HG02885 (cell line): ENCODE measurements around the gene FHOD1.

Source experiments
- ATAC-seq: cut with Tn5 transposase; IDR thresholded peaks from one replicate; pipeline ENCODE4 v1.9.1; 2021; ENCODE audit warnings: mild to moderate bottlenecking; ENCODE audit not compliant: unreplicated experiment, poor library complexity

The FHOD1 gene

DNA sequence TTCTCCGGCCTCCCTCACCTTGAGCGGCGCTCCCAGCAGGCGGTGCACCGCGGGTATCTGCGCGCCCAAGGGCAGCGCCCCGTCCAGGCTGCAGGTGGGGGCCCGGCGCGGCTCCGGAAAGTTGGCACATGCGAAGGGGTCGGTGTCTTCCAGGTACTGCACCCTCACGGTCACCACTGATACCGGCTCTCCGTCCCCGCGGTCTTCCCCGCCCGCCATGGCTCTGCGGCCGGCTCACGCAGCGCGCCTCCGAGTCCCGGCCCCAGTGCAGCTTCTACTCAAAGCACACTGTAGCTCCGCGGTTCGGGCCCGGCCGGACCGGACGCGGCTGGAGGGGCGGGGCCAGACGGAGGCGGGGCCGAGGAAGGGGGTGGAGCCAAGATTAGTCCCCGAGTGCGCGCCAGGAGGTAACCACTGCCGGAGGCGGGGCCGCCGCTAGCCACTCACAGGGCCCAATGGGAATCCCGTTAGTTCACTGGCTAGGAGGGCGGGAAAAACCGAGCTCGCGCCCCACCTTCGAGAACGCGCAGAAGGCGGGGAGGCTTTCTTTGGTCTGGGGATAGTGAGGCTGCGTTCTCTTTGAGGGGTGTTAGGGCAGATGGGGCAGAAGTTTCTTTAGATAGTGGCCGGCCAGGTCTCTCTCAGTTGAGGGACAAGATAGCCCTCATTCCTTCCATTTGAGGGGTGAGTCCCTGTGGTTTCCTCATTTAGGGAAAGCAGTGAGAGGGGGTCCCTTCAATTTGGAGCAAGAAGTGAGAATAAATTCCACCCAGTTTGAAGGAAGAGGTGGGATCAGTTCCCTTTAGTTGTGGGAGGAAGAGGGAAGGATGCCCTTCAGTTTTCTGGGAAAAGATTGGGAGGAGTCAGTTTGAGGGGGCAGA is at the start of gene FHOD1:
Gene FHOD1, minus strand, starts transcription at position 290 of the 881 bp plus-strand sequence. Its CDS starts 71 bp downstream, at position 219.
- peak; percentile 52 for ATAC-seq

DNA sequence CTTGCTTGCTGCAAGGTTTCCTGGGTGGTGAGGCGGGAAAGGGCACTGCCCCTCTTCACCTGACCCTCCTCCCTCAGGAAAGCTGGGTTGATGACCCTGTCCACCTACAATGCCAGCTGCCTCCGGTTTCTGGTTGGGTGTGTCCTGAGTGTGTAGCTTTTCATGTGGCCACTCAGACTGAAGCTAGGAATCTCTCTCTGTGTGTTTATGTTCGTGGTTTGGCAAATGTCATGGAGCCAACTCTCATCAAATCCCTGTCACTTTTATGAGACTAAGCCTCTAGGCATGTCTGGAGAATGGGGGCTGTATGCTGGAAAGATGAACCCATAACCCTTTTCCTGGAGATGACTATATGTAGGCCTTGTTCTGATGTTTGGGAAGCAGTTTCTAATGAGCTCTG is 49.1 kb upstream of the FHOD1 start:
- ATAC-seq: no peak

DNA sequence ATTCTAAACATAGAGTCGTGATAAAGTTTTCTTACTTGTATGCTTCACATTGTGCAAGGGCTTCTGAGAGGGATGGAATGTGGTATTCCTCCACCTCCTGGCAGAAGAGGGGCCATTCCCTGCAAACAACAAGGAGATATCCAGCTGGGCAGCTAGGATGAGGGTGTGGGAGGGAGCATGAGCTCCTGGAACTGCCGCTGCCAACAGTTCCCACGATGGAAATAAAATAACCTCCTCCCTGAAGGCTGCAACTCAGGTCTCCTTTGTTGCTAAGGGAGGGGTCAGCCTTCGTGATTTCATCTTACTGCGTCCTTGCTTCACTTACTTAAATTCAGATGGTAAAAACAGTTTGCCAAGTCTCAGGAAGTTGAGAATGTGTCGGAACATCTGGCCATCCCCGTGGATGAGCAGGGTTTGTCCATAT is 47.7 kb upstream of the FHOD1 start:
- no peak for ATAC-seq

DNA sequence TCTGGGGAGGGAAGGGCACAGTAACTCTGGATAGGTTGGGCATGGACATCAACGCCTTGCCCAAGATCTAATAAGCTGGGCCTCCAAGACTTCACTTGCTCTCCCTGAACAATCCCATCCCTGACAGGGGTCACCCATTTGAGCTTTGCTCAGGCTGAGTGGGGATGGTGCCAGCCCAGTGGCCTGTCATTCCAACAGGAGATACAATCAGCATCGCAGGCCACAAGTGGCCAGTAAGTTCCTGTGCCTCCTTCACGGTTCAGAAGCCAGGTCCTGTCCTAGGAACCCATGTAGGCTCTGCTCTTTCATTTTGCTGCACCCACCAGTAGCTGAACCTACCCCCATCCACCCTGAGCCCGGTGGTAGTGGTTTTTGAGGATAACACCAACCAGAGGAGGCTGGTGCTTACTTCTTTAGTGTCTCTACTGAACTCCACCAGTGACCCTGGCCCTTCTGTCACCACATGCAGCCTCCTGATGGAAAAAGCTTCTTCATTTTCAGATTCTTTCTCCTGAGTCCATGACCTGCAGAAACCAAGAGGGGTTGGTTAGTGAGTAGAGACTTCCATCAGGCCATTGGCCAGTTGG is 47.0 kb upstream of the FHOD1 start:
- ATAC-seq: no peak

DNA sequence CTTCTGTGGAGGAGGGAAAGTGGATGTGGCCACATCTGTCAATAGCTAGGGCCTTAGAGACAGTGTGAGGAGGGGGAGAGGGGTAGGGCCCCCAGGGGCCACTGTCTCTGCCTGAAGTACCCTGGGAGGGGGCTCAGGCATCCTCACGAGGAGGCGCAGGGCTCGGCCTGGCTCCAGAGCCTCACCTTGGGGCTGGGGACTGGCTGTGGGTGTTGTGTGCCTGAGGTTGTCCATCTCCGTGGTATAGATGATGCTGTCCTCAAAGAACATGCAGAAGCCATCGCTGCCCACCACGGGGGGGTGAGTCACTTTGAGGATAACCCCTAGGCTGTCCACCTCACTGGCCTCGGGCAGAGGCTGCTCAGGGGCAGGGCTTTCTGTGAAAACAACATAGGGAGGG is 44.2 kb upstream of the FHOD1 start:
- no peak for ATAC-seq

DNA sequence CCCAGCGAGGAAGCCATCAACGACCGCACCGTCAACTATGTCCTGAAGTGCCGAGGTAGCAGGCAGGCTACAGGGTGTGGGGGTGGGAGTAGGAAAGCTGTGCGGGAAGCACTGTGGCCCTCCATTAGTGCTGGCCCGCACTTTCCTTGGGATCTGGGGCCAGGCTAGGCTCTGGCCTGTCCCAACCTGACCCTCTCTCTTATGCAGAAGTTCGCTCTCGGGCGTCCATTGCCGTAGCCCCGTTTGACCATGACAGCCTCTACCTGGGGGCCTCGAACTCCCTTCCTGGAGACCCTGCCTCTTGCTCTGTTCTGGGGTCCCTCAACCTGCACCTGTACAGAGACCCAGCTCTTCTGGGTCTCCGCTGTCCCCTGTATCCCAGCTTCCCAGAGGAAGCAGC is 40.7 kb upstream of the FHOD1 start:
- no peak for ATAC-seq

DNA sequence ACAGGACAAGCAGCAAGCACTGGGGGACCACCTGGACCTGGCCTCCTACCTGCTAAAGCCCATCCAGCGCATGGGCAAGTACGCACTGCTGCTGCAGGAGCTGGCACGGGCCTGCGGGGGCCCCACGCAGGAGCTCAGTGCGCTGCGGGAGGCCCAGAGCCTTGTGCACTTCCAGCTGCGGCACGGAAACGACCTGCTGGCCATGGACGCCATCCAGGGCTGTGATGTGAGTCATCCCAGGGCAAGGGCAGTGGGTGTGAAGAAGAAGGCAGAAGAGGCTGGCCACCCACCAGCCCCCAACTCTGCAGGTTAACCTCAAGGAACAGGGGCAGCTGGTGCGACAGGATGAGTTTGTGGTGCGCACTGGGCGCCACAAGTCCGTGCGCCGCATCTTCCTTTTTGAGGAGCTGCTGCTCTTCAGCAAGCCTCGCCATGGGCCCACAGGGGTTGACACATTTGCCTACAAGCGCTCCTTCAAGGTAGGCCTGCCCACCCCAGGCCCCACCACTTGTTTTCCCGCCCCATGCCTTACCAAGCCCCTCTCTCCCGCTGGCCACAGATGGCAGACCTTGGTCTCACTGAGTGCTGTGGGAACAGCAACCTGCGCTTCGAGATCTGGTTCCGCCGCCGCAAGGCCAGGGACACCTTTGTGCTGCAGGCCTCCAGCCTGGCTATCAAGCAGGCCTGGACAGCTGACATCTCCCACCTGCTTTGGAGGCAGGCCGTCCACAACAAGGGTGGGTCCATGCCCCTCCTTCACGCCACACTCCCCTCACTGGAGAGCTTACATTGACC is 39.4 kb upstream of the FHOD1 start:
- ATAC-seq: no peak

DNA sequence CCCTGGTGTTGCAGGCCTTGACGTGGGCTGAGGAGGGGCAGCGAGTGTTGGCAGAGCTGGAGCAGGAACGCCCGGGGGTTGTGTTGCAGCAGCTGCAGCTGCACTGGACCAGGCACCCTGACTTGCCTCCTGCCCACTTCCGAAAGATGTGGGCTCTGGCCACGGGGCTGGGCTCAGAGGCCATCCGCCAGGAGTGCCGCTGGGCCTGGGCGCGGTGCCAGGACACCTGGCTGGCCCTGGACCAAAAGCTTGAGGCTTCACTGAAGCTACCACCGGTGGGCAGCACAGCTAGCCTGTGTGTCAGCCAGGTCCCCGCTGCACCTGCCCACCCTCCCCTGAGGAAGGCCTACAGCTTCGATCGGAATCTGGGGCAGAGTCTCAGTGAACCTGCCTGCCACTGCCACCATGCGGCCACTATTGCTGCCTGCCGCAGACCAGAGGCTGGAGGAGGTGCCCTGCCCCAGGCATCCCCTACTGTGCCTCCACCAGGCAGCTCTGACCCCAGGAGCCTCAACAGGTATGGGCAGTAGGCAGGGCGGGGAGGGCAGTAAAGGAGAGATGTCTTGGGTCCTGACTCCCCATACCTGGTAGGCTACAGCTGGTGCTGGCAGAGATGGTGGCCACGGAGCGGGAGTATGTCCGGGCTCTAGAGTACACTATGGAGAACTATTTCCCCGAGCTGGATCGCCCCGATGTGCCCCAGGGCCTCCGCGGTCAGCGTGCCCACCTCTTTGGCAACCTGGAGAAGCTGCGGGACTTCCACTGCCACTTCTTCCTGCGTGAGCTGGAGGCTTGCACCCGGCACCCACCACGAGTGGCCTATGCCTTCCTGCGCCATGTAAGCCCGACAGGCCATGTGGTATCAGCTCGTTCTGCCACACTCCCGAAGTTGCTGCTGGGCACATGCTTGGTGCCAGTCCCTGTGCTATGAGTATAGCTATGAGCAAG is 37.7 kb upstream of the FHOD1 start:
- ATAC-seq: no peak

DNA sequence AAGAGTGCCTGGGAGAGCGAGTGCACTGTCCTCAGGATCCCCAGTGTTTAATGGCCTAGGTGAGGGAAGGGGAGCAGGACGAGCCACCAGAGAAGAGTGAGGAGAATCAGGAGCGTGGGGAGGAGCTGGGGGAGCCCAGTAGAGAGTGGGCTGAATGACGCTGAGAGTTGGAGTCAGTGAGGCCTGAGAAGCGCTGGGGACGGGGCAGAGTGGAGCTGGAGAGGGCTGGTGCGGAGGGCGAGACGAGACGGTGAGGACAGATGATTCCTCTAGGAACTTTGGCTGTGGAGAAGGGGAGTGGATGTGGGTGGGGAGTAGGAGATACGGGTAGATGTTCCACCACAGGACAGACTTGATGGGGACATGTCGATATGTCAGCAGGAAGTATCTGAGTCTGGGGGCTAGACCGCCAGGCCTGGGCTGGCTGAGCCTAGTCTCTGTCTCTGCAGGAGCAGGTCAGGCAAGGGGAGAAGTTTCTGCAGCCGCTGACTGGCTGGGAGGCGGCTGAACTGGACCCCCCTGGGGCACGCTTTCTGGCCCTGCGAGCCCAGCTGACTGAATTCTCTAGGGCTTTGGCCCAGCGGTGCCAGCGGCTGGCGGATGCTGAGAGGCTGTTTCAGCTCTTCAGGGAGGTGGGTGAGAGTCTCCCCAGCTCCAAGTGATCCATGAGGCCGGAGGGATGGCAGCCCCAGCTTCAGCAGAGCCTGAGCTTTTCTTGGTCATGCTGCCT is 36.7 kb upstream of the FHOD1 start:
- no peak for ATAC-seq

DNA sequence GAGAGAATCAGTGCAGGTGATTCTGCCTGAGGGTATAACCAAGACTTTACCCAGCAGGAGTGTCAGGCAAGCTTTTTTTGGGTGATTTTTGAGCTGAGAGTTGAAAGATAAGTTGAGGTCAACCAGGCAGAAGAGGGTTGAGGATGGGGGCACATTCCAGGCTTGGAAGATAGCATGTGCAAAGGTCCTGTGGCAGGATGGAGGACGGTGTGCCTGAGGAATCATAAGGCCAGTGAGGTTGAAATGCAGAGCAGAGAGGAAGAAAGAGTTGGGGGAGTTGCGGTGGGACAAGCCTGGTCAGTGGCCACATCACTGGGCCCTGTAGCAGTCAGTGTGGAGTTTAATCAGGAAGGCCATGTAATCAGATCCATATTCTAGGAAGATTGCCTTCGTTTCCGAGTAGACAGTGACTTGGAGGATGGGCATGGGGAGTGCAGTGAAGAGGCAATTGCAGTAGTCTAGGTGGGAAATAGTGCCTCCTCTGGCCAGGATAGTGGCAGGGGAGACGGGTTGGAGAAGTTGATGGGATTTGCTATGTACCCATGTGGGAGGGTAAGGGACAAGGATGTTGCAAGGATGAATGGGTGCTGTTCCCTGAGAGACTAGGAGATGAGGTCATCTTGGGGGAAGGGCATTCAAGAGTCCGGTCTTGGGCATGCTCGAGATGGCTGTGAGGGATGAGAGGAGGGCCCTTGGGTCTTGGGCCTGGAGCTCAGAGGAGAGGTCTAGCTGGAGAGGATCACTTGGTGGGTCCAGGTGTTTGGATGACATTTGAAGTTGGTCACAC is 36.0 kb upstream of the FHOD1 start:
- ATAC-seq: no peak

DNA sequence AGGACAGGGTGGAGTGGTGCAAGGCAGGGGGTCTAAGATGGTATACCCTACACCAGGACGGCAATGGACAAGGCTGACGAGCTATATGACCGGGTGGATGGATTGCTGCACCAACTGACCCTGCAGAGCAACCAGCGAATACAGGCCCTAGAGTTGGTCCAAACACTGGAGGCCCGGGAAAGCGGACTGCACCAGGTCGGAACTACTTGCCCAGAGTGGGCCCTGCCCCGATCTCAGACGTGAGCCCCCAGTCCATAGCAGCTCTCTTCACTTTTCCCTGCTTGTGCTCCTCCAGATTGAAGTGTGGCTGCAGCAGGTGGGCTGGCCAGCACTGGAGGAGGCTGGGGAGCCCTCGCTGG is 35.1 kb upstream of the FHOD1 start:
- ATAC-seq: no peak

DNA sequence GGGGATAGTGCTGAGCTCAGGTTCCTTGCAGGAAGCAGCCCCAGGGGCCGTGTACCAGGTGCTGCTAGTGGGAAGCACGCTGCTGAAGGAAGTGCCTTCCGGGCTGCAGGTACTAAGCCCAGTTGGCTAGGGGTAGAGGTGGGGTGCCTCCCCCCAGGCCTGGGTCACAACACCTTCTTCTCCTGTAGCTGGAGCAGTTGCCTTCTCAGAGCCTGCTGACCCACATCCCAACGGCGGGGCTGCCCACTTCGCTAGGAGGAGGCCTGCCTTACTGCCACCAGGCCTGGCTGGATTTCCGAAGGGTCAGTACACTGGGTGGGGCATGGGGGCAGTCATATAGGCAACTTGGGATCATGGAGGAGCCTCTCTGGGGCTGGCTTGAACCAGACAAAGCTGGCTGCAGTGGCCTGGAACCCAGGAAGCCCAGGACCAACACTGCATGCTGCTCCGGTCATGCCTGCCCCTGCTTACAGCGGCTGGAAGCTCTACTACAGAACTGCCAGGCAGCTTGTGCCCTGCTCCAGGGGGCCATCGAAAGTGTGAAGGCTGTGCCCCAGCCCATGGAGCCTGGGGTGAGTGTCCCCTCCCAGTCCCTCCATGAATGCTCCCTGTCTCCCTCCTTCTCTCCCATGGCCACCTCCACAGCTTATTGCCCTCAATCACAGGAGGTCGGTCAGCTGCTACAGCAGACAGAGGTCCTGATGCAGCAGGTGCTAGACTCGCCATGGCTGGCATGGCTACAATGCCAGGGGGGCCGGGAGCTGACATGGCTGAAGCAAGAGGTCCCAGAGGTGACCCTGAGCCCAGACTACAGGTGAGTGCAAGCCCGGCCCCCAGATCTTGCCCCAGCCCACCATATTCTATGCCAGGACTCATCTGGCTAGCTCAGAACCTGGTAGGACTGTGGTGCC is 34.5 kb upstream of the FHOD1 start:
- no peak for ATAC-seq

DNA sequence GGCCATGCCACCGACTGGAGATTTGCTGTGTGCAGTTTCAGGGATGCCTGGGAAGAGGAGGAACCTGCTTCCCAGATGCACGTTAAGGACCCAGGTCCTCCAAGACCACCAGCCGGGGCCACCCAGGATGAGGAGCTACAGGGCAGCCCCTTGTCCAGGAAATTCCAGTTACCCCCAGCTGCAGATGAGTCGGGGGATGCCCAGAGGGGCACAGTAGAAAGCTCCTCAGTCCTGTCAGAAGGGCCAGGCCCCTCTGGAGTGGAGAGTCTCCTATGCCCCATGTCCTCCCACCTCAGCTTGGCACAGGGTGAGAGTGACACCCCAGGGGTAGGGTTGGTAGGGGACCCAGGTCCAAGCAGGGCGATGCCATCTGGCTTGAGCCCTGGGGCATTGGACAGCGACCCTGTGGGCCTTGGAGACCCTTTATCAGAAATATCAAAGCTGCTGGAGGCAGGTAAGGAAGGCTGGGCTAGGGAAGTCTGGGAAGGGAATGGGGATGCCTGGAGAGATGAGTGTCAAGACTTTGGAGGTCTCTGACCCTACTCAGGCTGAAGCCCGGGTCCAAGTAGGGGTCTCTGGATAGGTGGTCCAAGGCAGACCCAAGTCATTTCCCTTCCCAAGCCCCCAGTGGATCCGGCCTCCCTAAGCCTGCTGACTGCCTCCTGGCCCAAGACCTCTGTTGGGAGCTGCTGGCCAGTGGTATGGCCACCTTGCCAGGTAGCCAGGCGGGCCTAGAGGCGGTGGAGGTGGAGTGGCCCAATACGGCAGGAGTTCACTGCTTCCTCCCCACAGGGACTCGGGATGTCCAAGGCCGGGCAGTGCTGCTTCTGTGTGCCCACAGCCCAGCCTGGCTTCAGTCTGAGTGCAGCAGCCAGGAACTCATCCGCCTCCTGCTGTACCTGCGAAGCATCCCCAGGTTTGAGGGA is 33.1 kb upstream of the FHOD1 start:
- ATAC-seq: no peak

DNA sequence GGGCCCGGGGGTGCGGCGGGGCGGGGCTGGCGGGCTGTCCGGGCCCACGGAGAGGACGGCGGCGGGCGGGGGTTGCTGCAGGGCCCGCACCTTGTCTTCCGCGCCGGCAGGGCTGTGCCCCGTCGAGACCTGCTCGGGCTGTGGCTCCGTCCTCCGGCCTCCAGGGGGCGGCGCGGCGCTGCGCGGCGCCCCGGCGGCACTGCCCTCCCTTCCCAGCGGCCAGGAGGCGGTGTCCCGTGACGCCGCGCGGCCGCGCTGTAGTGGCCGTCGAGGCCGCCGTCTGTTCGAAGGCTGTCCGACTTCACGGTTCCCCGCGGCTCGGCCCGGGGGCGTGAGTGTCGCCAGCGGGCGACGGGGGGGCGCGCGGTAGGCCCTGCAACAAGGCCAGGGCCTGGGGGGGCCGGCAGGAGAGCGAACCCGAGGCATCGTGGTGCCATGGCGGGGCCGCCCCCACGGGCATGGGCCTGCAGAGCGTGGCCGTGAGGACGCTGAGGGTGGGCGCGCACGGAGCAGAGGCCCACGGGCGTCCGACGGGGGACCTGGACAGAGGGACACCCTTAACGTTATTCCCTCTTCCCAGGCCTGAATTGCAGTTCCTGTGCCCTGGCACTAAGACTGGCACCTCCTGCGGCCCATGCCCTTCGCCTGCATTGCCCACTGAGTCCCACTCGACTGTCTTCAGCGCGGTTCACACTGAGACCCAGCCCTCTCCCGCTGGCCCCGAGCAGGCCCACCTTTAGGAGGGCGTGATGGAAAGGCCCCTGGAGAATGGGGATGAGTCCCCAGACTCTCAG is 32.2 kb upstream of the FHOD1 start, which contains the start of gene PLEKHG4:
Gene PLEKHG4, plus strand, starts transcription at position 237 of the 794 bp plus-strand sequence. Its CDS starts 513 bp downstream, at position 750.
- ATAC-seq: peak; percentile 84

DNA sequence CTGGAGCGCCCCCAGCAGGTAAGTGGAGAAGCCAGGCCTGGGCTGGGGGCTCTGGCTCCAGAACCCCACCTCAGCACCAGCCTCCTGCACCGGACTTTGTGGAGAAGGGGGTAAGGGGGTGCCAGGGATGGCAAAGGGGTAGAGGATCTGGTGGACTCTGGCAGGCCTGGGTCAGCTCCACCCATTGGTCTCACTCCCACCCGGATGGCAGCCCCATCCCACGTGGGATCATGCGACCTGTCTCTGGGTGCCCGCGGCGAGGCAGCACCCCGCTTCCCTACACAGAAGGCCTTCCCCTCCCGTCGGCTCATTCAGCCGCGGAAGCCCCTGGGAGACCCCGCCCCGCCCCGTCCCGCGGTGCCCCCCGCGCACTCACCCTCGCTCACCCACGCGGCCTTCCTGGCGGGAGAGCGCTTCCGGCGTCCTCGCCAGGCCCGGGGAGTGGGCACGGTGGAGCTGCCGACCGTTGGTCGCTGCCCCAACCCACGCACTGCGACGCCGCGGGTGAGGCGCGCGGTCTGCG is 31.6 kb upstream of the FHOD1 start:
- ATAC-seq: peak; percentile 45
